Liver (tissue), 4 donors: ENCODE measurements around the gene KRT6B. TPM values are rescaled to one million over a fixed set of nuclear protein-coding genes. Genes with fewer than 3 reads are reported as not detected.

ENCODE experiments used
- polyA plus RNA-seq, 2 donors: library from polyadenylated mRNA; stranded (reverse) in 1 of 2; unstranded in 1 of 2; fragments of 200-250 nt in 1 of 2; fragments of >200 nt in 1 of 2; fragmentation: Nextera tagmentation in 1 of 2; extraction: Ambion mirVana in 1 of 2; gene quantifications; one replicate each; pipeline versions ENCODE4 v1.2.1 to v1.2.3, GENCODE V29; 2013 to 2015
- total RNA-seq, 2 donors: library from RNA; depleted of rRNA; stranded (reverse); fragments of >200 nt; gene quantifications; one replicate each; pipeline ENCODE4 v1.2.3, GENCODE V29; 2014
- donor health status: healthy.
- donor health status: healthy.
- donor health status: healthy.

The KRT6B gene
- total and polyA plus RNA-seq, 4 donors = 0.23 TPM; not detected in 3

Other genes starting within 250 kb of the KRT6B start
- 1 to 10 TPM in 1 of 2 donors, under 1 TPM in 1; 0.37 to 8.0 TPM for gene KRT7, start 218.9 kb downstream of the KRT6B start, total RNA-seq
- gene KRT7, start 218.9 kb downstream of the KRT6B start, polyA plus RNA-seq = 1 to 10 TPM; 6.0 to 9.9 TPM
- gene KRT86, start 177.5 kb downstream of the KRT6B start, total RNA-seq = under 1 TPM in 1 of 2 donors, not detected in 1; 0.08 TPM
- gene KRT86, start 177.5 kb downstream of the KRT6B start, polyA plus RNA-seq = not detected
- not detected for gene KRT81, start 160.6 kb downstream of the KRT6B start, total RNA-seq
- gene KRT81, start 160.6 kb downstream of the KRT6B start, polyA plus RNA-seq = not detected
- not detected for gene KRT83, start 130.7 kb downstream of the KRT6B start, total RNA-seq
- gene KRT83, start 130.7 kb downstream of the KRT6B start, polyA plus RNA-seq = not detected
- gene KRT85, start 84.7 kb downstream of the KRT6B start, total RNA-seq = not detected
- gene KRT85, start 84.7 kb downstream of the KRT6B start, polyA plus RNA-seq = not detected
- not detected for gene KRT84, start 66.5 kb downstream of the KRT6B start, total RNA-seq
- not detected for gene KRT84, start 66.5 kb downstream of the KRT6B start, polyA plus RNA-seq
- gene KRT82, start 45.8 kb downstream of the KRT6B start, total RNA-seq = not detected
- gene KRT82, start 45.8 kb downstream of the KRT6B start, polyA plus RNA-seq = not detected
- gene KRT75, start 17.8 kb downstream of the KRT6B start, total RNA-seq = not detected
- gene KRT75, start 17.8 kb downstream of the KRT6B start, polyA plus RNA-seq = not detected
- gene KRT6C, start 21.7 kb upstream of the KRT6B start, total RNA-seq = under 1 TPM in 1 of 2 donors, not detected in 1; 0.61 TPM
- gene KRT6C, start 21.7 kb upstream of the KRT6B start, polyA plus RNA-seq = not detected
- under 1 TPM in 1 of 2 donors, not detected in 1; 0.05 TPM for gene KRT6A, start 41.1 kb upstream of the KRT6B start, total RNA-seq
- under 1 TPM in 1 of 2 donors, not detected in 1; 0.02 TPM for gene KRT6A, start 41.1 kb upstream of the KRT6B start, polyA plus RNA-seq
- gene KRT5, start 68.2 kb upstream of the KRT6B start, total RNA-seq = not detected
- gene KRT5, start 68.2 kb upstream of the KRT6B start, polyA plus RNA-seq = under 1 TPM in 1 of 2 donors, not detected in 1; 0.08 TPM
- not detected for gene KRT71, start 101.0 kb upstream of the KRT6B start, total RNA-seq
- gene KRT71, start 101.0 kb upstream of the KRT6B start, polyA plus RNA-seq = not detected
- not detected for gene KRT74, start 121.7 kb upstream of the KRT6B start, total RNA-seq
- gene KRT74, start 121.7 kb upstream of the KRT6B start, polyA plus RNA-seq = not detected
- gene KRT72, start 149.3 kb upstream of the KRT6B start, total RNA-seq = not detected
- not detected for gene KRT72, start 149.3 kb upstream of the KRT6B start, polyA plus RNA-seq
- gene KRT73, start 166.4 kb upstream of the KRT6B start, total RNA-seq = not detected
- not detected for gene KRT73, start 166.4 kb upstream of the KRT6B start, polyA plus RNA-seq
- not detected for gene KRT2, start 200.1 kb upstream of the KRT6B start, total RNA-seq
- gene KRT2, start 200.1 kb upstream of the KRT6B start, polyA plus RNA-seq = not detected
- 1 to 10 TPM in 1 of 2 donors, not detected in 1; 2.7 TPM for gene KRT1, start 228.3 kb upstream of the KRT6B start, total RNA-seq
- gene KRT1, start 228.3 kb upstream of the KRT6B start, polyA plus RNA-seq = under 1 TPM in 1 of 2 donors, not detected in 1; 0.14 TPM